AG10803 (cell line): ENCODE results near the gene SPI1.

Experiments
- DNase-seq: peaks from one replicate; pipeline ENCODE4 v3.0.0; 2010; ENCODE audit warnings: low read depth
- H3K4me3 ChIP-seq: 2 replicates; pipeline ENCODE4 v1.5.1; 2011; ENCODE audit warnings: mild to moderate bottlenecking, low read length, control low read depth
- TF ChIP-seq, protein P1 (sequence below): conservative IDR thresholded peaks from 2 replicates; pipeline ENCODE4 v1.5.1; 2011; ENCODE audit warnings: mild to moderate bottlenecking, low read length, control low read depth, inconsistent platforms

Gene SPI1

DNA sequence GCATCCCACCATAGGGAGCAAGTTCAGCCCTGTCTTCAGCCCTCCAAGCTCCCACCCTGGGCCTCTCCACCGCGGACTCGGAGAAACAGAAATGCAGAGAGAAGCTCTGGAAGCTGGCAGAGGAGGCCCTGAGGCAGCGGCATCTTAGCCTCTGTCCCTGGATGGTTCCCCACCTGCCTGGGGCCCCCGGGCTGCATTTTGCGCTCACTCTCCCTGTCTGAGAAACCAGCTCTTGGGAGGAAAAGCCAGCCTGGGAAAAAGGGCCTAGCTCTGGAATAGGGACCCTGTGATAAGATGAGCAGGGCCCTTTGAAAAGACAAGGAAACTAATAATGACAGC lies 12.0 kb upstream of the SPI1 start:
- H3K4me3 ChIP-seq = no peak overlapping the region
- no peak for DNase-seq
- TF ChIP-seq, protein P1, sequence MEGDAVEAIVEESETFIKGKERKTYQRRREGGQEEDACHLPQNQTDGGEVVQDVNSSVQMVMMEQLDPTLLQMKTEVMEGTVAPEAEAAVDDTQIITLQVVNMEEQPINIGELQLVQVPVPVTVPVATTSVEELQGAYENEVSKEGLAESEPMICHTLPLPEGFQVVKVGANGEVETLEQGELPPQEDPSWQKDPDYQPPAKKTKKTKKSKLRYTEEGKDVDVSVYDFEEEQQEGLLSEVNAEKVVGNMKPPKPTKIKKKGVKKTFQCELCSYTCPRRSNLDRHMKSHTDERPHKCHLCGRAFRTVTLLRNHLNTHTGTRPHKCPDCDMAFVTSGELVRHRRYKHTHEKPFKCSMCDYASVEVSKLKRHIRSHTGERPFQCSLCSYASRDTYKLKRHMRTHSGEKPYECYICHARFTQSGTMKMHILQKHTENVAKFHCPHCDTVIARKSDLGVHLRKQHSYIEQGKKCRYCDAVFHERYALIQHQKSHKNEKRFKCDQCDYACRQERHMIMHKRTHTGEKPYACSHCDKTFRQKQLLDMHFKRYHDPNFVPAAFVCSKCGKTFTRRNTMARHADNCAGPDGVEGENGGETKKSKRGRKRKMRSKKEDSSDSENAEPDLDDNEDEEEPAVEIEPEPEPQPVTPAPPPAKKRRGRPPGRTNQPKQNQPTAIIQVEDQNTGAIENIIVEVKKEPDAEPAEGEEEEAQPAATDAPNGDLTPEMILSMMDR = no peak

DNA sequence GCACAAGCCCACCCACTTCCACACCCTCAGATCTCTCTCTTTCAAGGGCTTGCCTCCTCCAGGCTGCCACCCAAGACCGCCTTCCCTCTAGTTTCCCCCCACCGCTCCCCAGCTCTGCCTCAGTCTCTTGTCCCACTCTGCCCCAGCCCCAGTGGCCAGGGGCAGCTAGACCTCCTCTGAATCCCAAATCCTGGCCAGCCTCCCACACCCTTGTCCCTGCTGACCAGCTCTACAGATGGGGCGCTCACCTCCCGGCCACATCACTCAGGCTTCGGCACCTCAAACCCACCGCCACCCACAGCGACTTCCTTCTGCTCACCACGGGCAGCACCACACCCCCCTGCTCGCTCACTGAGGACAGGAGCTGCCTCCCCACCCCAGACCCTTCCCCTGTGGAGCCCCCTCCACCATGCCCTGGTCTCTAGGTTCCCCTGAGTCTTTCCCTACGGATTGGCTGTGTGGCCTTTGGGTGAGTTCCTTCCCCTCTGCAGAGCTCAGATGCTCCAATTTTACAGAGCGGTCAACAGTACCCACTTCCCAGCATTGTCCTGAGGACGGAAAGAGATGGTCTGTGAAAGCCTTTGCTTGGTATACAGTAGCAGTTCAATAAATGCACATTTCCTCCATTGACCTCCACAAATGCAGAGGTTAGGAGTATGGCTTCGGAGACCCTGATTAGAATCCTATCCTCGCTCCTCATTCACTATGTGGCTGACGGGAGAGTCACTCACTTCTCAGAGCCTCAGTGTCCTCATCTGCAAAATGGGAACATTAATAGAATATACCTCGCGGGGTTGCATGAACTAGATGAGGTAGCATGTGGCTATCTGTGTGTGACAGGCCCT lies 11.5 kb upstream of the SPI1 start:
- no peak overlapping the region for H3K4me3 ChIP-seq
- no peak for DNase-seq
- TF ChIP-seq, protein P1 = no peak

DNA sequence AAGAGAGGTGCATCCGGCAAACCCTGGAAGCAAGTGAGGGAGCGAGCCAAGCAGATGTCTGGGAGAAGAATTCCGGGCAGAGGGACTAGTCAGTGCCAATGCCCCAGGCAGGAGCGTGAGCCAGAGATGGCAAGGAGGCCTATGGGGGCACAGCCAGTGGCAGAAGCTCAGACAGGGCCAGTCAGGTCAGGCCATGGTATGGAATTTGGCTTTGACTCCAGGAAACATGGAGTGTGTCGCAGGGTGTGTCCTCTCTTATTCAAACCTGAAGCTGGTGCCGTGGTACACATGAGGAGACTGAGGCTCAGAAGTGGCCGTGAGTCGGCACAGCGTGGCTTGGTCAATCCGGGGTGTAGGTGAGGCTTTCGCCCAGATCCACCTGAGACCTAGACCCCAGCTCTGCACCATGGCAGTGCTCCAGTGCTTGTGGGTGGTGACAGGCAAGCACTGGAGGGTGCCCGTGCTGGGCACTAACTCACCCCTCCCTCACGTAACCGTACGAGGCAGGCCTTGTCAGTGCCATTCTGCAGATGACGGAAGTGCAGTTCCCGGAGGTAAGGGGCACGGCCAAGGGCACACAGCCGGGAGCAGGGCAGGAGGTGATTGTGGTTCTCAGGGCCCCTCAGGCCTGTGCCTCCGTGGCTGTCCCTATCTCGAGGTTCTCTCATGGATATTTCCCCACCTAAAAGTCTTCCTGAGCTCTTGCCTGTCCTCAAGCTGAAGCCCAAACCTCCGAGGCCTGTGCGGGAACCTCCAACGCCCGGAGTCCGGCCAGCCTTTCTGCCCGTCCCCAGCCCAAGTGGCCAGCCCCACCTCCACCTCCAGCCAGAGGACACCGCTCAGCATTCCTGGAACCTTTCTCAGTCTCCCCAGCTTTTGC lies 10.6 kb upstream of the SPI1 start:
- no peak overlapping the region for H3K4me3 ChIP-seq
- no peak for DNase-seq
- TF ChIP-seq, protein P1 = no peak

DNA sequence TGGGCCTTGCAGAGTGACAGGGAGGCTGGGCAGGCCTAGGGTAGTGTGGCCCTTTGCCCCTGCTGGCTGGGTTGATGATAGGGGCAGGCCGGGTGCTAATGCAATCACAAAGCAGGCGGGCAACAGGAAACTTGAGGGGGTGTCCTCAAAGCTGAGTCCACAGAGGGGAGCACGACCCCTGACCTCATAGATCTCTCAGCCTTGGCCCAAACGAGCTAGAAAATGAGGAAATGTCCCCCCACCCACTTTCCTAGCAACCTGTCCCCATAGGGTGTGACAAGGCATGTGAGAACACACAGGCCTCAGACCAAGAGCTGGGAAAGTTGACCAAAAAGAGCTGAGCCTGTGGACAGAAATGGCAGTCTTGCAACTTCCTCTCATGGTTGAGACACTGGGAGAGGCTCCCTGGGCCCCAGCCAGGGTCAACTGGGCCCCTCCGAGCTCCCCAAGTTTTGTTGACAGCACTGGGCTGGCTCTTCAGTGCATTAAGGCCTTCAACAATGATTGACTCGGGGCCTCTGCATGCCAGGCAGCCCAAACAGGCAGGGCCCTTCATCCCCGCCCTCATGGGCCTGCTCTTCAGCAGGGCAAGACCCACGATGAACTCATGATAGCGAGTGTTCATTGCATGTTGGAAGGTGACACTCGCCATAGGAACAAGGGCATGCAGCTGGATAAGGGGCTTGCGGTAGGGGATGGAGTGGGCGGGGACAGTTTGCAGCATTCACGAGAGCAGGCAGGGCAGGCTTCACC lies 9.8 kb upstream of the SPI1 start:
- DNase-seq = no peak
- TF ChIP-seq, protein P1 = no peak

DNA sequence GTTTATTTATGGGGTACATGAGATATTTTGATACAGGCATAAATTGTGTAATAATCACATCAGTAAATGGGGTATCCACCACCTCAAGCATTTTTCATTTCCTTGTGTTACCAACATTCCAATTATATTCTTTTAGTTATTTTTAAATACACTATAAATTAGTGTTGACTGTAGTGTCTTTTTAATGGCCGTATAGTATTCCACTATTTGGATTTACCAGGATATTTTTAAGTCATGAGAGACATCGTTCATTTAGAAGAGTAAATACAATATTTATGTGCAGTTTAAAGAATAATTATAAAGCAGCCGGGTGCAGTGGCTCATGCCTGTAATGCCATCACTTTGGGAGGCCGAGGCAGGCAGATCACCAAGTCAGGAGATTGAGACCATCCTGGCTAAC lies 6.2 kb upstream of the SPI1 start:
- no peak for DNase-seq
- TF ChIP-seq, protein P1 = no peak
- no peak overlapping the region for H3K4me3 ChIP-seq

More for the DNA sequence above, 9.8 kb upstream of the SPI1 start:
- no peak overlapping the region for H3K4me3 ChIP-seq

DNA sequence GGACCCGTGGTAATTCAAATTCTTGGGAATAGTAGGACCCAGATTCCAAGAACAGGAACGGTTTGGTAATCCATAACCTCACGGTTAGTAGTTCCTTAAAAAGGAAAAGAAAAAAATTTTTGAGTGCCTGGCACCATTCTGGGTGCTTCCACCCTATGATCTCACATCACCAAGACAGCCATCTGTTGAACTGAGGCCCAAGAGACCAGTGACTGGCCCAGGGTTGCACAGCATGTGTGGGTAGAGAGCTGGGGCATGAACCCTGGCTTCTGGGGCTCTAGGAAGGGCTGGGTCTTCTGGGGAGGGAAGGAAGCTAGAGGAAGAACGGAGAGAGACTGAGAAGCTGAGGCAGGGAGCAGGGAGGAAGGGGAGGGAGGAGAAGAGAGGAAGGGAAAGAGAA lies 4.7 kb upstream of the SPI1 start:
- TF ChIP-seq, protein P1 = no peak
- H3K4me3 ChIP-seq = no peak overlapping the region
- DNase-seq = no peak
